Endodermal cell (in vitro differentiated cells): ENCODE results near the gene BAHD1. TPM values are rescaled to one million over a fixed set of nuclear protein-coding genes. Genes with fewer than 3 reads are reported as not detected.
A peak's percentile ranks its signal among the peaks of the same experiment; 100 is the strongest.

Source experiments
- DNase-seq: peaks from one replicate; pipeline ENCODE4 v3.0.0-alpha.2; 2017
- H3K27ac ChIP-seq: 2 replicates; pipeline ENCODE4 v1.5.1; 2013; ENCODE audit warnings: mild to moderate bottlenecking, low read depth, low read length, moderate library complexity
- H3K27me3 ChIP-seq: 2 replicates; pipeline ENCODE4 v1.6.1; 2013; ENCODE audit warnings: mild to moderate bottlenecking, low read length, moderate library complexity; ENCODE audit not compliant: insufficient read depth, control insufficient read depth, poor library complexity, severe bottlenecking
- H3K36me3 ChIP-seq: 2 replicates; pipeline ENCODE4 v1.7.0; 2013; ENCODE audit warnings: mild to moderate bottlenecking, low read length, moderate library complexity; ENCODE audit not compliant: control insufficient read depth, insufficient read depth
- H3K4me1 ChIP-seq: one replicate; pipeline ENCODE4 v1.7.0; 2013; ENCODE audit warnings: low read length; ENCODE audit not compliant: control insufficient read depth, insufficient read depth
- H3K4me3 ChIP-seq: 2 replicates; pipeline ENCODE4 v1.5.1; 2013; ENCODE audit warnings: mild to moderate bottlenecking, low read length, moderate library complexity
- H3K9ac ChIP-seq: 2 replicates; pipeline ENCODE4 v1.6.1; 2013; ENCODE audit warnings: mild to moderate bottlenecking, low read length, moderate library complexity; ENCODE audit not compliant: poor library complexity, severe bottlenecking; ENCODE audit errors: extremely low read depth
- H3K9me3 ChIP-seq: 2 replicates; pipeline ENCODE4 v1.6.1; 2013; ENCODE audit warnings: mild to moderate bottlenecking, low read length, moderate library complexity; ENCODE audit not compliant: control insufficient read depth
- H3K27ac Mint-ChIP-seq: 2 replicates; pipeline ENCODE4 v1.8.0; 2020; ENCODE audit warnings: mixed read lengths
- H3K27me3 Mint-ChIP-seq: 2 replicates; pipeline ENCODE4 v1.8.0; 2021; ENCODE audit warnings: mild to moderate bottlenecking, mixed read lengths; ENCODE audit not compliant: insufficient read depth
- H3K36me3 Mint-ChIP-seq: 2 replicates; pipeline ENCODE4 v1.8.0; 2020; ENCODE audit warnings: low read depth, mixed read lengths
- H3K4me1 Mint-ChIP-seq: 2 replicates; pipeline ENCODE4 v1.8.0; 2020; ENCODE audit warnings: mixed read lengths
- H3K4me3 Mint-ChIP-seq: 2 replicates; pipeline ENCODE4 v1.8.0; 2020; ENCODE audit warnings: mild to moderate bottlenecking, moderate library complexity, mixed read lengths
- H3K9me3 Mint-ChIP-seq: 2 replicates; pipeline ENCODE4 v1.8.0; 2020; ENCODE audit warnings: mild to moderate bottlenecking, mixed read lengths
- CTCF ChIP-seq: fragments of 200-600 bp; sonication (generic); conservative IDR thresholded peaks from 2 replicates; pipeline ENCODE4 v1.5.0; 2021; ENCODE audit warnings: antibody characterized with exemption, mild to moderate bottlenecking
- whole genome bisulfite sequencing, 2 experiments: methylation state at CpG; one replicate each; pipeline versions ENCODE4 v1.1.5 to v1.1.7; 2013; ENCODE audit warnings: missing lambda C conversion rate in 2 of 2, mixed read lengths in 1 of 2; ENCODE audit not compliant: insufficient coverage in 1 of 2, insufficient read length in 1 of 2; 5-methylcytosine and 5-hydroxymethylcytosine counted together
- total RNA-seq, 2 donors: library from RNA; stranded (reverse); fragmentation: NEBNext Ultra II Directional in 1 of 2; extraction: Animal tissue kit (Norgen Biotek cat#: 25700) in 1 of 2; gene quantifications; 2 replicates in 1 of 2; 3 replicates in 1 of 2; pipeline ENCODE4 v1.2.1, GENCODE V29; 2021

The BAHD1 gene
- total RNA-seq, 2 donors from 2014 or later: 23.5 to 30.1 TPM

- 89 to 95% methylated on average over 4 of the region's 4 CpGs for WGBS, 2 experiments
- Histone ChIP-seq H3K27ac (no peak overlapping the region), H3K4me1 (peaks cover 31% of the 10 kb centered on the region), H3K4me3 (no peak overlapping the region), H3K9ac (no peak overlapping the region), H3K9me3 (no peaks in the 10 kb centered on the region), H3K36me3 (no peaks in the 10 kb centered on the region), H3K27me3 (no peaks in the 10 kb centered on the region)
- Mint-ChIP-seq H3K27ac (no peak overlapping the region), H3K4me3 (no peak overlapping the region), H3K4me1 (peaks cover 62% of the 10 kb centered on the region), H3K27me3 (no peaks in the 10 kb centered on the region), H3K9me3 (no peaks in the 10 kb centered on the region), H3K36me3 (peaks cover 11% of the 10 kb centered on the region)
- TF ChIP-seq CTCF: no peak
- DNase-seq: no peak
These were observed 7.6 kb downstream of the BAHD1 start for GRCh38 chr15:40448354-40448753.

- H3K36me3 ChIP-seq: no peaks in the 10 kb centered on the region
- no peak for TF ChIP-seq CTCF
- H3K4me1 ChIP-seq: peaks cover 32% of the 10 kb centered on the region
- Mint-ChIP-seq H3K4me1 (peaks cover 60% of the 10 kb centered on the region), H3K27ac (peak overlapping the region; percentile 57), H3K9me3 (no peaks in the 10 kb centered on the region), H3K27me3 (no peaks in the 10 kb centered on the region), H3K4me3 (no peak overlapping the region), H3K36me3 (peaks cover 11% of the 10 kb centered on the region)
- no peak overlapping the region for H3K4me3 ChIP-seq
- no peak overlapping the region for H3K27ac ChIP-seq
- no peak overlapping the region for H3K9ac ChIP-seq
- H3K9me3 ChIP-seq: no peaks in the 10 kb centered on the region
- DNase-seq: no peak
- no peaks in the 10 kb centered on the region for H3K27me3 ChIP-seq
These were observed 8.5 kb downstream of the BAHD1 start for GRCh38 chr15:40449275-40449674.

GRCh38 chr15:40450047-40450446 is 9.3 kb downstream of the BAHD1 start:
- peaks cover 34% of the 10 kb centered on the region for H3K4me1 ChIP-seq
- H3K27me3 ChIP-seq: no peaks in the 10 kb centered on the region
- no peaks in the 10 kb centered on the region for H3K36me3 ChIP-seq
- no peaks in the 10 kb centered on the region for H3K9me3 Mint-ChIP-seq
- no peak overlapping the region for H3K27ac ChIP-seq
- H3K9me3 ChIP-seq: no peaks in the 10 kb centered on the region
- 92% methylated on average over 2 of the region's 2 CpGs; no CpG with 5 or more reads in 1 of the 2 experiments for WGBS, 2 experiments
- no peak overlapping the region for H3K9ac ChIP-seq
- H3K27ac Mint-ChIP-seq: peak overlapping the region; percentile 85
- peaks cover 60% of the 10 kb centered on the region for H3K4me1 Mint-ChIP-seq
- H3K27me3 Mint-ChIP-seq: no peaks in the 10 kb centered on the region
- no peak overlapping the region for H3K4me3 ChIP-seq
- DNase-seq: no peak
- H3K4me3 Mint-ChIP-seq: no peak overlapping the region
- TF ChIP-seq CTCF: no peak
- peaks cover 11% of the 10 kb centered on the region for H3K36me3 Mint-ChIP-seq
